Body of pancreas (tissue), 4 donors: ENCODE data around the gene FHAD1.

Experiments
- CTCF ChIP-seq, 7 experiments: fragments of 450-650 bp in 4 of 7; fragments of 200-600 bp in 3 of 7; sonication (generic) in 3 of 7; IDR thresholded peaks; one replicate each; pipeline ENCODE4 v1.5.1; 2016 to 2019; ENCODE audit warnings: antibody characterized with exemption in 7 of 7
- POLR2A ChIP-seq, 3 donors: fragments of 450-650 bp; IDR thresholded peaks; one replicate each; pipeline ENCODE4 v1.6.1; 2016; ENCODE audit warnings: antibody characterized with exemption in 3 of 3, mild to moderate bottlenecking in 2 of 3

GRCh38 chr1:15342408-15342967 lies 95.5 kb downstream of the FHAD1 start:
- TF ChIP-seq CTCF (IDR thresholded peaks at IDR 0.05) (no peak), POLR2A (IDR thresholded peaks at IDR 0.05) (no peak)
